Common myeloid progenitor, CD34-positive (primary cell): ENCODE measurements around the gene ZSCAN12.

Experiments used
- CTCF ChIA-PET: fragments of 350-600 bp; sonication (Branson Sonifier 250); formaldehyde crosslinking; loops from one replicate; lab custom pipeline; 2021; ENCODE audit warnings: antibody characterized with exemption; lab: Charles Lee
- POLR2A ChIA-PET: fragments of 350-600 bp; sonication (Branson Sonifier 250); formaldehyde crosslinking; loops from one replicate; lab custom pipeline; 2021; ENCODE audit warnings: antibody characterized with exemption; lab: Charles Lee
- DNase-seq, 3 donors: peaks; one replicate each; pipeline versions ENCODE4 v3.0.0 to v3.0.0-alpha.2; 2013
- H3K27ac ChIP-seq, 2 experiments: 1 replicate in 1 of 2; 2 replicates in 1 of 2; pipeline ENCODE4 v1.7.0; 2013; ENCODE audit warnings: inconsistent platforms in 2 of 2, low read length in 2 of 2, mild to moderate bottlenecking in 2 of 2, low read depth in 1 of 2, moderate library complexity in 1 of 2; ENCODE audit not compliant: severe bottlenecking in 2 of 2, insufficient read depth in 1 of 2, poor library complexity in 1 of 2
- H3K27me3 ChIP-seq, 5 experiments: replicated peaks in 2 of 5; 1 replicate in 3 of 5; 2 replicates in 2 of 5; pipeline versions ENCODE4 v1.6.1 to v1.7.0; 2013; ENCODE audit warnings: low read length in 4 of 5, mild to moderate bottlenecking in 2 of 5, moderate library complexity in 2 of 5, inconsistent platforms in 1 of 5; ENCODE audit not compliant: insufficient read depth in 5 of 5, control insufficient read depth in 4 of 5
- H3K36me3 ChIP-seq, 4 experiments: 1 replicate in 2 of 4; 2 replicates in 2 of 4; pipeline versions ENCODE4 v1.6.1 to v1.7.0; 2013; ENCODE audit warnings: low read length in 3 of 4, control low read depth in 1 of 4, mild to moderate bottlenecking in 1 of 4; ENCODE audit not compliant: control insufficient read depth in 4 of 4, insufficient read depth in 4 of 4
- H3K4me1 ChIP-seq, 4 experiments: 1 replicate in 3 of 4; 2 replicates in 1 of 4; pipeline versions ENCODE4 v1.6.1 to v1.7.1; 2013; ENCODE audit warnings: low read length in 3 of 4, mild to moderate bottlenecking in 3 of 4, control low read depth in 1 of 4, inconsistent platforms in 1 of 4, moderate library complexity in 1 of 4; ENCODE audit not compliant: control insufficient read depth in 4 of 4, insufficient read depth in 4 of 4; ENCODE audit errors: control extremely low read depth in 1 of 4
- H3K4me3 ChIP-seq, 7 experiments: 1 replicate in 4 of 7; 2 replicates in 3 of 7; pipeline versions ENCODE4 v1.5.1 to v1.7.0; 2013; ENCODE audit warnings: mild to moderate bottlenecking in 7 of 7, low read length in 6 of 7, moderate library complexity in 6 of 7, inconsistent platforms in 2 of 7, low read depth in 2 of 7, control low read depth in 1 of 7; ENCODE audit not compliant: insufficient read depth in 4 of 7, control insufficient read depth in 1 of 7; ENCODE audit errors: extremely low read depth in 1 of 7
- H3K9me3 ChIP-seq, 5 experiments: 1 replicate in 4 of 5; 2 replicates in 1 of 5; pipeline versions ENCODE4 v1.6.1 to v1.7.1; 2013; ENCODE audit warnings: low read length in 4 of 5, mild to moderate bottlenecking in 2 of 5, inconsistent platforms in 1 of 5, low read depth in 1 of 5, moderate library complexity in 1 of 5; ENCODE audit not compliant: control insufficient read depth in 4 of 5, insufficient read depth in 2 of 5; ENCODE audit errors: control extremely low read depth in 1 of 5
- WGBS: methylation state at CpG from one replicate; pipeline ENCODE4 v1.1.5; 2013; ENCODE audit not compliant: insufficient coverage; 5-methylcytosine and 5-hydroxymethylcytosine counted together

The ZSCAN12 gene

GRCh38 chr6:28355743-28356665 is 43.5 kb downstream of the ZSCAN12 start:
- CTCF ChIA-PET, result interaction anchor here (0.7 to 5.5 kb wide), 40 partner anchors 8 to 508 kb away, joined by 3 to 42 read pairs (median 4); partner anchors contain the start of genes PGBD1, ZKSCAN4, ZSCAN16 and ZSCAN26
- DNase-seq, result peak; percentile 85 to 92 (median 91)

GRCh38 chr6:28354688-28355554 is 44.6 kb downstream of the ZSCAN12 start:
- Histone ChIP-seq H3K9me3 (no peaks in the 10 kb centered on the region), H3K27me3 (no peaks in the 10 kb centered on the region), H3K4me1 (peaks cover 8 to 50% (median 38%) of the 10 kb centered on the region in 4 experiments), H3K36me3 (peaks cover 0 to 14% (median 3%) of the 10 kb centered on the region in 4 experiments), H3K4me3 (peak overlapping the region in 5 of 7 experiments; percentile 79 to 93 (median 88)), H3K27ac (peak overlapping the region in 1 of 2 experiments; percentile 86)
- DNase-seq, result no peak
- WGBS, result 92% methylated on average over 10 of the region's 10 CpGs
- CTCF ChIA-PET, result interaction anchor here (1.0 to 5.5 kb wide), 25 partner anchors 7 to 227 kb away, joined by 3 to 42 read pairs (median 5); partner anchors contain the start of genes PGBD1, ZKSCAN4, ZSCAN26 and ZSCAN31
- POLR2A ChIA-PET, result interaction anchor here (1.2 to 1.8 kb wide), 2 partner anchors 19 to 136 kb away, joined by 5 to 20 read pairs; partner anchors contain the start of gene ZSCAN31

More at GRCh38 chr6:28355743-28356665, 43.5 kb downstream of the ZSCAN12 start:
- Histone ChIP-seq H3K27me3 (no peaks in the 10 kb centered on the region), H3K4me1 (peaks cover 5 to 40% (median 32%) of the 10 kb centered on the region in 4 experiments), H3K4me3 (peak overlapping the region; percentile 67 to 96 (median 88)), H3K27ac (peak overlapping the region; percentile 61 to 86), H3K9me3 (no peaks in the 10 kb centered on the region), H3K36me3 (peaks cover 0 to 14% (median 8%) of the 10 kb centered on the region in 4 experiments)
- WGBS, result 4% methylated on average over 15 of the region's 19 CpGs
- POLR2A ChIA-PET, result interaction anchor here (1.2 to 1.8 kb wide), 3 partner anchors 20 to 137 kb away, joined by 4 to 20 read pairs (median 5); partner anchors contain the start of gene ZSCAN31

GRCh38 chr6:28353981-28354676 is 45.4 kb downstream of the ZSCAN12 start:
- peak in 2 of 3 donors; percentile 50 to 51 for DNase-seq
- peaks cover 10 to 54% (median 40%) of the 10 kb centered on the region in 4 experiments for H3K4me1 ChIP-seq
- ChIA-PET CTCF (interaction anchor here (1.1 to 5.5 kb wide), 8 partner anchors 8 to 135 kb away, joined by 3 to 42 read pairs (median 4); partner anchors contain the start of gene ZSCAN31), POLR2A (no interaction called here)
- peak overlapping the region in 1 of 2 experiments; percentile 62 for H3K27ac ChIP-seq
- no peaks in the 10 kb centered on the region for H3K9me3 ChIP-seq
- H3K36me3 ChIP-seq, result peaks cover 0 to 10% (median 1%) of the 10 kb centered on the region in 4 experiments
- no peak overlapping the region for H3K4me3 ChIP-seq
- H3K27me3 ChIP-seq, result no peaks in the 10 kb centered on the region
- 77% methylated on average over 11 of the region's 11 CpGs for WGBS

- Histone ChIP-seq H3K27me3 (no peaks in the 10 kb centered on the region), H3K4me1 (peaks cover 10 to 54% (median 40%) of the 10 kb centered on the region in 4 experiments), H3K36me3 (peaks cover 0 to 10% (median 1%) of the 10 kb centered on the region in 4 experiments), H3K9me3 (no peaks in the 10 kb centered on the region), H3K27ac (peak overlapping the region in 1 of 2 experiments; percentile 62), H3K4me3 (no peak overlapping the region)
- DNase-seq, result no peak
- CTCF ChIA-PET, result interaction anchor here (1.1 to 5.5 kb wide), 4 partner anchors 9 to 30 kb away, joined by 3 to 42 read pairs (median 19); partner anchors contain the start of gene ZSCAN31
- POLR2A ChIA-PET, result no interaction called here
- 93% methylated on average over 1 of the region's 3 CpGs for WGBS
Measured at GRCh38 chr6:28353356-28353755, 46.2 kb downstream of the ZSCAN12 start.

- no CpG with 5 or more reads among the region's 2 CpGs for WGBS
- peak overlapping the region in 4 of 7 experiments; percentile 87 to 97 (median 92) for H3K4me3 ChIP-seq
- ChIA-PET CTCF (interaction anchor here (1.6 kb wide), 1 partner anchor 14 kb away, joined by 4 read pairs; no protein-coding TSS in a partner anchor), POLR2A (no interaction called here)
- H3K27me3 ChIP-seq, result no peaks in the 10 kb centered on the region
- no peaks in the 10 kb centered on the region for H3K9me3 ChIP-seq
- peaks cover 0 to 10% (median 1%) of the 10 kb centered on the region in 4 experiments for H3K36me3 ChIP-seq
- peaks cover 13 to 46% (median 33%) of the 10 kb centered on the region in 4 experiments for H3K4me1 ChIP-seq
- peak overlapping the region in 1 of 2 experiments; percentile 88 for H3K27ac ChIP-seq
- no peak for DNase-seq
Measured at GRCh38 chr6:28351493-28351925, 48.0 kb downstream of the ZSCAN12 start.
